MM.1S (cell line): ENCODE results near the gene TMEM244.

Source experiments
- EZH2phosphoT487 ChIP-seq: fragments of 300-600 bp; sonication (generic); IDR thresholded peaks from 2 replicates; pipeline ENCODE4 v1.6.1; 2018; ENCODE audit warnings: antibody characterized with exemption, low read length
- TF ChIP-seq, protein P1 (sequence below): fragments of 300-600 bp; sonication (generic); IDR thresholded peaks from 2 replicates; pipeline ENCODE4 v1.5.1; 2016; ENCODE audit warnings: antibody characterized with exemption, low read length, mixed read lengths

DNA sequence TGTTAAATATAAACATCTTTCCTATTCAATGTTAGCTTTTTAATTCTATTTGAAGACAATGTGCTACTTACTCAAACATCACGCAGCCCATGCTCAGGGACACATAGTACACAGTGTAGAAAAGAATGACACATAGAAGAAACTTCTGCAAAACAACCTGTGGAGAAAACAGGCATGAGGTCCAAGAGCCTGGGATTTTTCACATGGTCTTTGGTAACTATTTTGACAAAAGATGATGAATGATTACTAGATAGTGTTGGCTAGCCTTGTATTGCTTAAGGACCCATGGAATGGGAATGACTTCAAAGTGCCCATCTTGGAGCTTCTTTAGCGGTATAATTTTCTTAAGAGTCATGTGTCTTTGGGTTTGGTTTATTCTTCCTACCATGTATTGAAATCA, 15.4 kb downstream of the TMEM244 start:
- TF ChIP-seq, protein P1, sequence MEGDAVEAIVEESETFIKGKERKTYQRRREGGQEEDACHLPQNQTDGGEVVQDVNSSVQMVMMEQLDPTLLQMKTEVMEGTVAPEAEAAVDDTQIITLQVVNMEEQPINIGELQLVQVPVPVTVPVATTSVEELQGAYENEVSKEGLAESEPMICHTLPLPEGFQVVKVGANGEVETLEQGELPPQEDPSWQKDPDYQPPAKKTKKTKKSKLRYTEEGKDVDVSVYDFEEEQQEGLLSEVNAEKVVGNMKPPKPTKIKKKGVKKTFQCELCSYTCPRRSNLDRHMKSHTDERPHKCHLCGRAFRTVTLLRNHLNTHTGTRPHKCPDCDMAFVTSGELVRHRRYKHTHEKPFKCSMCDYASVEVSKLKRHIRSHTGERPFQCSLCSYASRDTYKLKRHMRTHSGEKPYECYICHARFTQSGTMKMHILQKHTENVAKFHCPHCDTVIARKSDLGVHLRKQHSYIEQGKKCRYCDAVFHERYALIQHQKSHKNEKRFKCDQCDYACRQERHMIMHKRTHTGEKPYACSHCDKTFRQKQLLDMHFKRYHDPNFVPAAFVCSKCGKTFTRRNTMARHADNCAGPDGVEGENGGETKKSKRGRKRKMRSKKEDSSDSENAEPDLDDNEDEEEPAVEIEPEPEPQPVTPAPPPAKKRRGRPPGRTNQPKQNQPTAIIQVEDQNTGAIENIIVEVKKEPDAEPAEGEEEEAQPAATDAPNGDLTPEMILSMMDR: no peak
- TF ChIP-seq EZH2phosphoT487: no peak
